NCI-H1436 treated with DMSO at 0.1 percent for 48 hours (cell line): ENCODE data around the gene C6orf132.
"Not testable (repeated sequence)": the region's sequence is repeated elsewhere in the genome, so short reads cannot be mapped to it uniquely, and the experiment has no call there.

Experiments used
- DNase-seq: peaks from one replicate; lab custom pipeline; 2025; lab: John Stamatoyannopoulos, UW

Gene C6orf132, protein sequence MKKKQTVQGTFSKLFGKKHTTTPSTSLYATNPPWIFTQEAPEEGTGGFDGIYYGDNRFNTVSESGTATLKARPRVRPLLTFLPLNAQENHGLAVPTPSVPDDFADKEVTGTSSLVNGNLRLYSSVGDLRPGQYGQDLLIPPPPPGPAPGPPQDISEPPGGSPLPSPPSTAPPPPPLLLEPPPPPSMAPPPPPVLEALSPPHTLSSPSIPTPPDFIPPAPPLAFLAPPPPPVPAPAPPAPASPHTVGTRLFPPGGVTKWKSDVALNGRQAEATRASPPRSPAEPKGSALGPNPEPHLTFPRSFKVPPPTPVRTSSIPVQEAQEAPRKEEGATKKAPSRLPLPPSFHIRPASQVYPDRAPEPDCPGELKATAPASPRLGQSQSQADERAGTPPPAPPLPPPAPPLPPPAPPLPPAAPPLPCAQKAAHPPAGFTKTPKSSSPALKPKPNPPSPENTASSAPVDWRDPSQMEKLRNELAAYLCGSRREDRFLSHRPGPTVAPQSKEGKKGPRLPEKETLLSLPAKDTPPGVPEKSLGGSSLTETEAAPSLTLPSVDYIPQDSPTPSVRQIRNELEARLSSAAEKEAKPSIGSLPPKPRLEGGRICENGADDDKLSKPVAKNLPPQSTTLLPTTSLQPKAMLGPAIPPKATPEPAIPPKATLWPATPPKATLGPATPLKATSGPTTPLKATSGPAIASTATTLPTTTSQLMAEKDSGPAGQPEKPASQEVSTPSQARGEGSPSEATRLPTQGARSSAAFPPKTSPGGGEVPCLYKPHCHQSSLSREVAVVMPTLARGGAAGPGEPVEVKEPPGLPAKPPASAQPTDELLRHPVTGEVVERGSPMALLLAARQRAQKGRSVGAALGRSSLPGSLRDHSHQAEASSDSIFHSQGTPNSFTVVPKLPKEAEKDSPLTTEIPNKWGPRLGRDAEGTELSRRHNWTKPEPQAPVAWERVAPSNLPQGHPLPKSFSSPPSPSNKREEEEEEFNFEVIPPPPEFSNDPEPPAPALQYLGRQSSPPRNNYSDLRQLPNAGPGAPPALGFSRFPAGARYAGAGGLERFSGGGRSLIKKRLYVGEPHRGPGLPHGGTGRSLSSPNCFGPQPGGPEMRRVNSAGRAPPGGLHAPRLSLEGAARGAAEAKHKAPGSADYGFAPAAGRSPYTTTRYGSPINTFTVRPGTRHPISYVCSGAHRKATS

DNA sequence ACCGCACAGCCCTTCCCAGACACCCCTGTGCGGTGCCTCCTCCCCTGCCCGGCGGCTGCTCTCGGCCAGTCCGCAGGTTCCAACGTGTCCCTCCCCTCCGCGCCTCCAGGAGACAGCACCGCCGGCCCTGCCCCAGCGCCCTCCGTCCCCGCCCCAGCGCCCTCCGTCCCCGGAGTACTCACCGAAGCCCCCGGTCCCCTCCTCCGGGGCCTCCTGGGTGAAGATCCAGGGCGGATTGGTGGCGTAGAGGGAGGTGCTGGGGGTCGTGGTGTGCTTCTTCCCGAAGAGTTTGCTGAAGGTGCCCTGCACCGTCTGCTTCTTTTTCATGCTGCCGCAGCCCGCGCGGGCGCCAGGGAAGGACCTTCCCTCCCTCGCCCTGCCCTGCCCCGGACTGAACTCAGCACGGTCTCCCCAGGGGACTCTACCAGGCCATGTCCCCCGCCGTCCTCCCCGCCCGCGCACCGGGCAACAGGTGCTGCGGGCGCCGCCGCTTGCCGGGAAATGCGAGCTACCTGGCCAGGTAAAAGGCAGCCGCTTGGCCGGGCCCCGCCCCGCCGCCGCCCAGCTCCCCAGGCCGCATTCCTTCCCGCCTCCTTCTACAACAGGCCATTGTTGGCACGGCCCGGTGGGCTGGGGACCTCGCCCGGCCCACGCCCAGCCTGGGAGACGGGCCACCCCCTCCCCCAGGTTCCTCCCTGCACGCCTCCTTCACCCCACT lies at the start of gene C6orf132:
Gene C6orf132, minus strand, starts transcription at position 503 of the 718 bp plus-strand sequence. Its CDS starts 176 bp downstream, at position 327.
- no peak for DNase-seq

- DNase-seq, result no peak
These were observed 48.2 kb upstream of the C6orf132 start for GRCh38 chr6:42190554-42191183.

GRCh38 chr6:42188406-42188805 lies 46.0 kb upstream of the C6orf132 start:
- DNase-seq, result no peak

DNA sequence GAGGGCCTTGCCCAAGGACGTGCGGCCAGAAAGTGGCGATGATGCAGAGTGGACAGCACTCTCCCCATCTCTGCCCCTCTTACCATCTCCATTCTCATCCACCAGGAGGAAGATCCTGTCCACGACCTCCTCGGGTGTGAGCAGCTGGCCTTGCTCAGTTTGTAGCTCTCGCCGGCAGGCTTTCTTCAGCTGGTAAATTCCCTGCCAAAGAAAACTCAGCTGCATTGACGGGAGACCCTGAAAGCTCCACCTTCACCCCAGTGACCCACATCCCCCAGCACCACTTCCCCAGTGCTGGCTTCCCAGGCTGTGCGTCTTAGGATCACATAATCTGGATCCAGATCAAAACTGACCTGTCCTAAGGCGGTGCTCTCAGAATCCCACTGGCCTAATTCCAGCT lies 43.2 kb upstream of the C6orf132 start:
- no peak for DNase-seq

GRCh38 chr6:42184475-42184874 lies 42.1 kb upstream of the C6orf132 start:
- no peak for DNase-seq

- DNase-seq, result no peak
These were observed 39.7 kb upstream of the C6orf132 start for GRCh38 chr6:42182101-42182500.

GRCh38 chr6:42179945-42180313 lies 37.5 kb upstream of the C6orf132 start:
- no peak for DNase-seq

DNA sequence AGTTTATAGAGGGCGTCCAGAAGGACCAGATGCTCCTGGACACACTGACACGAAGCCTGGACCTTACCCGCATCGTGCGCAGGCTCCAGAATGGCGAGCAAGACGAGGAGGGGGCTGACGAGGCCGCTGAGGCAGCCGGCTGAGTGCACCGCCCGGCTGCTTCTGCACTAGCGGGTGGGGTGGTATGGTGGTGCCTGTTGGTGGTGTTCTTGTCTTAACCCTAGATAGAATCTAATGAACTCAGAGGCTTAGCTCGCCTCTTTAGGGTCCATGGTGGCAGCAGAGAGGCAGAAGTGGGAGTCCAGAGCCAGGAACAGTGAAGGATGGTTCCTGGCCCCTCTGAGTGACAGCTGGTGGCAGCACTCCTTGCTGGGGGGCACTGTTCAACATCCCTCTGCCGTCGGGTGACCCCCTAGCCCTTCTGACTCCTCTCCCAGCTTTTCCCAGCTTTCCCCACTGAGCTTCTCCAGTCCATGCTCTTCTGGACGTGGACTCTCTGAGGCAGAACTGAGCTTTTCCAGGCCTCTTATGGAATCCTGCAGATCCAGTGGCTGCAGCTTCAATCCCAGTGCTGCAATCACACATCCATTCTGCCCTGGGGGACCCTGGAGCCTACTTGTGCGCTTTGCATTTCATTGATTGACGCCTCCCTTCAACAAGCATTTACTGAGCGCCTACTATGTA lies 37.0 kb upstream of the C6orf132 start:
- no peak for DNase-seq

GRCh38 chr6:42177514-42178364 lies 35.3 kb upstream of the C6orf132 start:
- no peak for DNase-seq

GRCh38 chr6:42176981-42177380 lies 34.6 kb upstream of the C6orf132 start:
- no peak for DNase-seq

GRCh38 chr6:42175860-42176259 lies 33.4 kb upstream of the C6orf132 start:
- no peak for DNase-seq

DNA sequence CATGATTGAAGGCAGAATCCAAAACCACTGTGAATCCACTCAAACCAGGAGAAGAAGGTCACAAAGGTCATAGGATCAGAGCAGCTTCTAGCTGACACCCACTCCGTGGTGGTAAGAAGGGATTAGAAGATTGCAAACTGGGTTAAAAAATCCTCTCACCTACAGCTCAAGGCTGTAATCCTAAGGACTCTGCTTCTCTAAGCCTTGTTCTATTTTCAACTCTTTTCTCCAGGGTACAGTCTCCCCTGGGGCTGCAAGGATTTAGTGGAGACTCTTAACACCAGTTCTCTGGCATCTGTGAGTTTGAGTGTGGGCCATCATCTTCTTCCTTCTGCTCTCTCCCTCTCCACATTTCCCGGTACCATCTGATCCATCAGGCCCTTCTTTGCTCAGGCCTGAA lies 30.7 kb upstream of the C6orf132 start, which contains the start of gene GUCA1A:
Gene GUCA1A, plus strand, starts transcription at position 264 of the 400 bp plus-strand sequence. CDS start 250 bp downstream, outside the sequence.
- no peak for DNase-seq

DNA sequence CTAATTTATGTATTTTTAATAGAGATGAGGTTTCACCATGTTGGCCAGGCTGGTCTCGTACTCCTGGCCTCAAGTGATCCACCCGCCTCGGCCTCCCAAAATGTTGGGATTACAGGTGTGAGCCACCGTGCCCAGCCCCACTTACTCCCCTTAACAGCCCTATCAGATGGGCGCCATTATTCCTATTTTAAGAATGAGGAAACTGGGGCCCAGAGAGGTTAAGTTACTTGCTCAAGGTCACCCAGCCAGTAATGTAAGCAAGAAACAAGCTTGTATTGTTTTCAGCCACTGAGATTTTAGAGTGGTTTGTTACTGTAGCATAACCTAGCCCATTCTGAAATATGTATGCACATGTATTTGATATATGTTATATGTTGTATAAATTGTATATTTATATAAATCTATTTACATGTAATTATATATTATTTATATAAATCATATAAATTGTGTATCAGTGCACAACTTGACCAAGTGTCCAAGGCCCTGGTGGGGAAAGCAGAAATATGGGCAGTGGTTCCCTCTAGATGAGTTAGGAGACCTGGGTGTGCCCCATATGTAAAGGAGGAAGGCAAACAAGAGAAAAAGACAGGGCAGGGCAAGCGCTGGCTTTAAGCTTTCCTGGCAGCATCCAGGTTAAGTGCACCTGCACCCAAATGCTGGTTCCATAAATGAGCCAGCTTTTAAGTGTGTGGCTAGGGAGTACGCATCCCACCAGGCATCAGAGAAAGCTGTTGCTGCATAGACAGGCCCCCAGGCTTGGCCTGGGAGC lies 29.6 kb upstream of the C6orf132 start:
- no peak for DNase-seq

GRCh38 chr6:42169780-42170179 lies 27.4 kb upstream of the C6orf132 start:
- not testable (repeated sequence) for DNase-seq

DNA sequence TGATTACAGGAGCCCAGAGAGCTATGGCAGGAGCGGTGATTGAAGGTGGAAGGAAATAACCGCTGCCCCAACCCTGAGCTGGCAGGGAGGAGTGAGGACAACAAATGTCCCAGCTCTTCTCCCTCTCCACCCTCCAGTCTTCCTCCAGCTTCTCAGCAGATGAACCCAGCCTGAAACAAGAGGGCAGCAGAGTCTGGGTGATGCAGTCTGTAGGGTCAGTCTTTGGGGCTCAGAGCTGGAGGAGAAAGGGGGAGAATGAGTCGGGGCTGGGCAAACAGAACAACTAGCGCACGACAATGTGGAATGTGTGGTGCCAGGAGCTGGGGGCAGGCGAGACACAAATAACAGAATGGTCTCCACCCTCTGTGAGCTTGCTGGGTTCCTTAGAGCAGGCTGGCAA lies 26.2 kb upstream of the C6orf132 start:
- DNase-seq, result no peak

DNA sequence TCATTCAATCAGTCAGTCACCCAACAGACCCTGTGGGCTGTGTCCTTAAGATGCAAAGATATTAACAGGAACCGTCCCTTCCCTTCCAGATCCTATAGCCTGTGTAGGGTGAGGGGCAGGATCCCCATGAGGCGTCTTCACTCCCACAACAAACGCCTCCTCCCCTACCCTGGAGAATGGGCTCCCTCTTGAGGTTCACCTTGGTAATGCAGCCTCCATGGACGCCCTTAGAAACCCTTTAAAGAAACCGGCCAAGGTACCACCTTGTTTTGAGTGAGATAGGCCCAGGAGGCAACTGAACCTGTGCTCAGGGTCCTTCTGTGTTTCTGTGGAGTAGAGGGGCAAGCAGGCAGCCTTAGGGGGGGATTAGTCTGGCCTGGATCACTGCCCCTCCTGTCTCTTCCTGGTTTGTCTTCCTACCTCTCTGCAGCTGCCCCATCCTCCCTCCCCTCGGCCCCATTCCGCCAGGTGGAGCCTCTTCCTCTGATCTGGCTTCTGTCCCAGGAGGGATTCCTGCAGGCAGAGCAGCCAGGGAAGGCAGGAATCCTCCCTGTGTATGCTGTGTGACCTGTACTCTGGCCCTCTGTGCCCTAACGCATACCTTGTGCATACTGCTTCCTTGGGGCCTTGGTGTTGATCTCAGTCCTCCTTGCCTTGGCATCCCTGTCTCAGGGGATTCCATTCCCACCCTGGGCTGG lies 24.2 kb upstream of the C6orf132 start:
- DNase-seq, result no peak

DNA sequence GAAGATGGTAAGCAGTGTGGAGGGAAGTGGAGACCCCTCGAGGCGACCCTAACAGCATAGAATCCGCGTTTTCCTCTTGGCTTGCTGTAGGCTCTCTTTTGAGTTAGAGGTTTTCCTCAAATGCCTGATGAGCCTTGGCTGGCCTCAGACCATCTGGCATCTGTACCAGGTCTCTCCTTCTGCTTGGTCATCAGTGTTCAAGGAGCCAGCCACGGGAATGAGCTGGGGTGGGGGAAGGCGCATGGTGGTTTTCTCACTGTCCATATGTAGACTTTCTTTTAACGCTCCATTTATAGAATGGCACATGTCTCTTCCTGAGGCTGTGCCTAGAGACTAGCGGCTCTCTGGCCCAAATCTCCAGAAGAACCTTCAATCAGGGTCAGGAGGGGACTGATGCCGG lies 22.6 kb upstream of the C6orf132 start:
- DNase-seq, result no peak

- DNase-seq, result no peak
These were observed 21.6 kb upstream of the C6orf132 start for GRCh38 chr6:42163981-42164380.
